Measurements from ENCODE around the gene WBP2.

The WBP2 gene

GRCh38 chr17:75826561-75827307, 28.4 kb downstream of the WBP2 start:
- no peak for DNase-seq

- no peak for DNase-seq
Observed at GRCh38 chr17:75825748-75826370, 29.3 kb downstream of the WBP2 start.

DNA sequence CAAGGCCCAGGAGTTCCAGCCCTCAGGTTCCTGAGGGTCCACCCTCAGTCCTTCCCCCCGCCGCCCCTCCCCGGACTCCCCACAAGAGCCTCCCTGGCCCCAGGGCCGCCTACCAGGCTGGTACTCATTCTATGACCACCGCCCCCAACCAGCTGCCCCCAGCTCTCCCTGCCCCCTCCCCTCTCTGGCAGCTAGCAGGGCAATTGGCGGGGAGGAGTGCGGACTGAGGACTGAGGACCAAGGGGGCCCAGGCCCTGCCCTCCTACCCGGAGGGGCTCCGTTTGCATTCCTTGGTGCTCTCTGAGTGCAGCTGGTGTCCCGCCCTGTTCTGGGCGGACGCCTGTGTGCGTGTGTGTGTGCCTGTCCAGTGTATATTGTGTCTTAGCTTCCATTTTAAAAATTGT, 30.0 kb downstream of the WBP2 start:
- DNase-seq: no peak

GRCh38 chr17:75824666-75825065, 30.5 kb downstream of the WBP2 start:
- no peak for DNase-seq

DNA sequence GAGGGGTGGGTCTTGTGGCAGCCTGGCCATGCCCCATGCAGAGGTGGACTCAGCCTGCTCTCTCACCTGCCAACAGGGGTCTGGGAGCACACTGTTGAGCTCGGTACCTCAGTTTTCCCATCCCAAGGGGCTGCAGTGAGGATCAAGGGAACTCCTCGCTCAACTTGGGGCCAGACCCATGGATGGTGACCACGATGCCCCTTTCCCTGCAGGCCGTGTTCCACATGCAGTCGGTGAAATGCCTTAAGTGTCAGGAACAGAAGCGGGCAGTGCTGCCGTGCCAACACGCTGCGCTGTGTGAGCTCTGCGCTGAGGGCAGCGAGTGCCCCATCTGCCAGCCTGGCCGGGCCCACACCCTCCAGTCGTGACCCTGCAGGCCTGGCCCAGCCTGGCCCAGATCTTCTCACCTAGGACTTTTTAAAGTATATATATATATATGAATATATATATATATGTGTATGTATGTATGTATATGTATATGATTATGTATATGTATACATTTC, 31.0 kb downstream of the WBP2 start:
- no peak for DNase-seq

DNA sequence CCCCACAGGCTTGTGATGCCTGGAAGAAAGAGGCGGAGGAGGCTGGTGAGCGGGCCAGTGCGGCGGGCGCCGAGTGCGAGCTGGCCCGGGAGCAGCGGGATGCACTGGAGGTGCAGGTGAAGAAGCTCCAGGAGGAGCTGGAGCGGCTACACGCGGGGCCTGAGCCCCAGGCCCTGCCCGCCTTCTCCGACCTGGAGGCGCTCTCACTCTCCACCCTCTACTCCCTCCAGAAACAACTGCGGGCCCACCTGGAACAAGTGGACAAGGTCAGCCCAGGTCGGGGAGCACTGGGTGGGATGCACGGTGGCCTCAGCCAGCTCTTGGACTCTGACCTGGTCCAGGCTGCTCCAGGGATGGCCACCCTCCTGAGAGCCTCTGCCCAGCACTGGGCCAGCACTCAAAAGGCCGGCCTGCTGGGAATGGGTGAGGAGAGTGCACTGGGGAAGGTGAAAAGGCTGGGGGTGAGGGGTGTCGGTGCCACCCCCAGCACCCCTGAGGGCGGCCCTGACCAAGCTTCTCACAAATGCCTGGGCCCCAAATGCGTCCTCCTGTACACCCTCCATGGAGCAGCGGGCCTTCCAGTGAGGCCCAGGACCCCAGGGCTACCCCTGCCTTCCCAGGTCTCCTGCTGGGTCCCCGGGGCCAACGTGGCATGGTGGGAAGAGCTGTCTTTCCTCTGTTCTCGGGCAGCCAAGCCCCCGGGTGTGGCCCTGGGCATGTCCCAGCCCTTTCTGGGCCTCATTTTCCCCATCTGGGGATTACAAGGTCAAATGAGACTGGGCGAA, 31.7 kb downstream of the WBP2 start:
- no peak for DNase-seq

- DNase-seq: no peak
Observed at GRCh38 chr17:75822800-75823166, 32.4 kb downstream of the WBP2 start.

- no peak for DNase-seq
Observed at GRCh38 chr17:75822119-75822799, 32.9 kb downstream of the WBP2 start.

- no peak for DNase-seq
Observed at GRCh38 chr17:75821552-75821951, 33.6 kb downstream of the WBP2 start.

DNA sequence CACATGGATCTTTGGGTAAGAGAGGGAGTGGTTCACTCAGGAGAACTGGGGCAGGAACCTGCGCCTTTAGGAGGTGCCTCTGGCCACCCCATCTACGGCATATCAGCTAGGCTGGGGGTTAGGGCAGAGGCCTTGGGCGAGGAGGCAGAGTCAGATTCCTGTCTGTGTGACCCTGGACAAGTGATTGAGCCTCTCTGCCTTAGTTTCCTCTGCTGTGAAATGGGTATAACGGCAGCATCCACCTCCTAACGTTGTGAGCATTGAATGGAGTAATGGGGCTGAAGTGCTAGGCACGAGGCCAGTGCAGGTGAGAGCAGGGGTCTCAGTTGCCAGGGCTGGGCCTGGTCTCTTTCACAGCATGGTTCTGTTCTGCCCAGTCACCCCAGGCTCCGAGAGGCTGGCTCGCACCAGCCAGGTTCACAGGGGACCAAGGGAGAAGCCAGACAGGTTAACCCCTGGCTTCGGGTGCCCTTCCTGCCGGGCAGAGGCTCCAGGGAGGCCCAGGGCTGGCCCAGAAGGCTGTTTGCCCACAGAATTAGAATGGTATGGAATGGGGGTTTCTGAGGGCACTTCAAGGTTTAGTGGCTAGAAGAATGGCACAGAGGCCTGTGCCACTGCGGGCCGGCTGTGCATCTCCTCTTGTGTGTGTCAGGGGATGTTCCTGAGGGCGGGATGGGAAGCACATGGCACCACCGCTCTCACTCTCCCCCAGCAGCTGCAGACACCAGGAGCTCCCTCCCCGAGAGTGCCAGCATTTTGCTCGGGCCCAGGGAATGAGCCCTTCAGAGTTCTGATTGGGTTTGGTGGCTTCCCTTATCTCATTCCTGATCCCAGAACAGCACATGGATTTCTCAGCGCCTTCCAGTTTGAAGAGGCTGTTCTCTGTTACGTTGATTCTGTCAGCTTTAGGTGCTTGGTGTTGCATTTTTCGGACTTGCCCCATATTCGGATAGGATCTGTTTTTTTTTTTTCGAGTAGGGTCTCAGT, 34.7 kb downstream of the WBP2 start:
- no peak for DNase-seq

DNA sequence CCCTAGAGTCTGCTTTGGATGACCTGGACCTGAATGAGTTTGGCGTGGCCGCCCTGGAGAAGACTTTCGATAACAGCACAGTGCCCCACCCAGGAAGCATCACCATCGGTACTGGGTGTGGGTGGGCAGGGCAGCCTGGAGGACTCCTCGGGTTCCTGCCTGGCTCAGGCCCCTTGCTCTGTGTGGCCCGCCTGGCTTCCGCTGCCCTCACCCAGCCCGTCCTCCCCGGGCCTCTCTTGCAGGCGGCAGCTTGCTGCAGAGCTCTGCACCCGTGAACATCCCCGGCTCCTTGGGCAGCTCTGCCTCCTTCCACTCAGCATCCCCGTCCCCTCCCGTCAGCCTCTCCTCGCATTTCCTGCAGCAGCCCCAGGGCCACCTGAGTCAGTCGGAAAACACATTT, 35.5 kb downstream of the WBP2 start:
- no peak for DNase-seq

- DNase-seq: no peak
Observed at GRCh38 chr17:75819116-75819515, 36.0 kb downstream of the WBP2 start.

DNA sequence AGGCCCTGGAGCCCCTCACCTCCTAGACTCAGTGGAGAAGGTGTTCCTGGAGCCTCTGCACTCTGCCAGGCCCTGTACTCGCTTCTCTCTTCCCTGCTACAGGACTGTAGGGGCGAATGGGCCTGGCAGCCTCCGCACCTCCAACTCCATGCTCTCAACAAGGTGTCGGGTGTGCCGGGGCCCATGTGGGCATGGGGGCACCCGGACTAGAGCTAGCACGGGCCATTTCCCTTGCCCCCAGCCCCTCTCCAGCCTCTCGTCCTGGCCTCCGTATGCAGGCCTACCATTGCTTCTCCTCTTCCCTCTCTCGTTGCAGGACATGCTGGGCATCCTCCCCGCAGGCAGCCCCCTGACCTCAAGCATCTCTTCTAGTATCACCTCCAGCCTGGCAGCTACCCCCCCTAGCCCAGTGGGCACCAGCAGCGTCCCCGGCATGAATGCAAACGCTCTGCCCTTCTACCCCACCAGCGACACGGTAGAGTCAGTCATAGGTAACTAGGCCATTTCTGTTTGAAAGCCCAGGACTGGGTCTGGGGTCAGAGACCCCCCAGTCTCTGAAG, 36.7 kb downstream of the WBP2 start:
- no peak for DNase-seq

- no peak for DNase-seq
Observed at GRCh38 chr17:75817571-75817970, 37.6 kb downstream of the WBP2 start.

DNA sequence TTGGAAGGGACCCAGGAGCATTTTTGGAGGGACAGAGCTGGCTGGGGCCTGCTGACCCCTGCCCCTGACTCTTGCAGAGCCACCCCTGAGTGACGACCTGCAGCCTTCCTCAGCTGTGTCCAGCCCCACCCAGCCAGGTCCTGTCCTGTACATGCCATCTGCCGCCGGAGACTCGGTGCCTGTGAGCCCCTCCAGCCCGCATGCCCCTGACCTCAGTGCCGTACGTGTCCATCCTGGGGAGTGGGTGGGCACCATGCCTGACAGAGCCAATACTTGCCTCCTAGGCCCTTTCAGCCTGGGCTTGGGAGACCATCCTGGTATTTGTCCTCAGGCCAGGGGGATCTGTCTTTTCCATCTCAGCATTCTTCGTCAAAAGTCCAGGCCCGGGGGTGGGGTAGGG, 38.4 kb downstream of the WBP2 start:
- no peak for DNase-seq

- DNase-seq: no peak
Observed at GRCh38 chr17:75815399-75815798, 39.7 kb downstream of the WBP2 start.

DNA sequence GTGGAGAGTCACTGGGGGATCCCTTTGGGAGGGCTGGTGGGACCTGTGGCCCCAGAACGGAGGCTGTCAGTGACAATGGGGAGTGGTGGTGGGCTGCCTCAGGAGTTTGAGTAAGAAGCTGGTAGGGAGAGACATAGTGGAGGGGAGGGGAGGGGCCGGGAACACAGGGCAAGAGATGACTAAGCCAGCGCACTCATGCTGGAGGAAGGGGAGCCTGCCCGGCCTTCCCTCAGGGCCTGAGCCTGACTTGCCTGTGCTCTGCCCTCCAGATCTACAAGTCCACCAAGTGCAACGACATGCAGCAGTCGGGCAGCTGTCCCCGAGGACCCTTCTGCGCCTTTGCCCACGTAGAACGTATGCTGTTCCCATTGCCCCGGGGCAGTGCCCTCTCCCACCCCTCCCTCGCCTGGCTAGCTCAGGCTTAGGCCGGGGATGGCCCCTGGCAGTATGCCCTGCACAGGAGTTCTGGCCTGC, 40.2 kb downstream of the WBP2 start:
- no peak for DNase-seq

DNA sequence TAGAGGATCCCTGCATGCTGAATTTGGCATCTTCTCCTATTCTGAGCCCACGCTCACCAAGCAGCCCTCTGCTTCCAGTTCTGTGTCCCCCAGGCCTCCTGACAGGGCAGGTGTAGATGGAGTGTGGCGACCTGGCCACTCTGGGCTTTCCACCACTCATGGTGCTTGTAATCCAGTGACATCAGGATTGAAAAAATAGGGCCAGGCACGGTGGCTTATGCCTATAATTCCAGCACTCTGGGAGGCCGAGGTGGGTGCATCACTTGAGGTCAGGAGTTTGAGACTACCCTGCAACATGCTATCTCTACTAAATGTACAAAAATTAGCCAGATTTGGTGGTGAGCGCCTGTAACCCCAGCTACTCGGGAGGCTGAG, 41.1 kb downstream of the WBP2 start:
- no peak for DNase-seq

- no peak for DNase-seq
Observed at GRCh38 chr17:75813081-75814020, 41.8 kb downstream of the WBP2 start.

Data from OCI-M1 (cell line).